ENCODE measurements around the gene TIMP1.

TIMP1 gene

GRCh38 chrX:47634871-47635575, 52.8 kb downstream of the TIMP1 start:
- DNase-seq (ENCODE audit: low spot score), result no peak
